IPS DF 4.7 (cell line): ENCODE measurements around the gene HOXA5.

Experiments
- DNase-seq: peaks from one replicate; pipeline ENCODE4 v3.0.0-alpha.2; 2013; ENCODE audit warnings: low spot score; ENCODE audit errors: extremely low read depth

HOXA5 gene

GRCh38 chr7:27137640-27138315 is 5.7 kb downstream of the HOXA5 start:
- DNase-seq: no peak

- DNase-seq: no peak
Measured at GRCh38 chr7:27134392-27134791, 9.1 kb downstream of the HOXA5 start.

GRCh38 chr7:27133409-27134231 is 9.9 kb downstream of the HOXA5 start:
- no peak for DNase-seq

GRCh38 chr7:27132978-27133377 is 10.5 kb downstream of the HOXA5 start:
- no peak for DNase-seq

- DNase-seq: no peak
Measured at GRCh38 chr7:27132214-27132613, 11.3 kb downstream of the HOXA5 start.

GRCh38 chr7:27131390-27131819 is 12.1 kb downstream of the HOXA5 start:
- DNase-seq: no peak

GRCh38 chr7:27130540-27131389 is 12.7 kb downstream of the HOXA5 start, which contains the start of gene HOXA4:
Gene HOXA4, minus strand, starts transcription at chr7:27130757. Its CDS starts 24 bp downstream, at chr7:27130733.
- no peak for DNase-seq

- no peak for DNase-seq
Measured at GRCh38 chr7:27129729-27130539, 13.5 kb downstream of the HOXA5 start.

GRCh38 chr7:27128776-27129728 is 14.4 kb downstream of the HOXA5 start:
- DNase-seq: no peak

- no peak for DNase-seq
Measured at GRCh38 chr7:27128034-27128433, 15.4 kb downstream of the HOXA5 start.

- DNase-seq: no peak
Measured at GRCh38 chr7:27126596-27127327, 16.7 kb downstream of the HOXA5 start.

GRCh38 chr7:27125986-27126394 is 17.5 kb downstream of the HOXA5 start:
- no peak for DNase-seq

GRCh38 chr7:27124902-27125689 is 18.4 kb downstream of the HOXA5 start:
- DNase-seq: no peak

- no peak for DNase-seq
Measured at GRCh38 chr7:27124096-27124901, 19.2 kb downstream of the HOXA5 start.

- no peak for DNase-seq
Measured at GRCh38 chr7:27123477-27124053, 19.9 kb downstream of the HOXA5 start.

GRCh38 chr7:27123007-27123476 is 20.4 kb downstream of the HOXA5 start:
- no peak for DNase-seq
